Measurements from ENCODE around the gene RING1. TPM values are rescaled to one million over a fixed set of nuclear protein-coding genes. Genes with fewer than 3 reads are reported as not detected.
A peak's percentile ranks its signal among the peaks of the same experiment; 100 is the strongest.

Gene RING1
- total RNA-seq, 2 donors from 2014 or later = 13.2 to 17.3 TPM

GRCh38 chr6:33236852-33237251 is 28.6 kb downstream of the RING1 start:
- no peaks in the 10 kb centered on the region for H3K27me3 ChIP-seq (replicated peaks; ENCODE audit: insufficient read depth)
- no peaks in the 10 kb centered on the region for H3K9me3 ChIP-seq
- no peaks in the 10 kb centered on the region for H3K36me3 ChIP-seq
- DNase-seq (ENCODE audit: low spot score) (no peak), ATAC-seq (ENCODE audit: insufficient number of reproducible peaks, low FRiP score, low read depth) (no peak)
- TF ChIP-seq CTCF (IDR thresholded peaks at IDR 0.05) = no peak
- H3K4me3 ChIP-seq = no peak overlapping the region
- no peaks in the 10 kb centered on the region for H3K4me1 ChIP-seq (ENCODE audit: control insufficient read depth in 1 of 2, low read depth in 2 of 2)
- no peak overlapping the region for H3K27ac ChIP-seq

GRCh38 chr6:33237741-33238140 is 29.4 kb downstream of the RING1 start:
- H3K27me3 ChIP-seq (replicated peaks; ENCODE audit: insufficient read depth) = no peaks in the 10 kb centered on the region
- H3K27ac ChIP-seq = no peak overlapping the region
- no peaks in the 10 kb centered on the region for H3K9me3 ChIP-seq
- no peak for ATAC-seq (ENCODE audit: insufficient number of reproducible peaks, low FRiP score, low read depth)
- no peak for DNase-seq (ENCODE audit: low spot score)
- H3K4me1 ChIP-seq (ENCODE audit: control insufficient read depth in 1 of 2, low read depth in 2 of 2) = no peaks in the 10 kb centered on the region
- H3K36me3 ChIP-seq = no peaks in the 10 kb centered on the region
- no peak for TF ChIP-seq CTCF (IDR thresholded peaks at IDR 0.05)
- no peak overlapping the region for H3K4me3 ChIP-seq

- Histone ChIP-seq H3K4me3 (no peak overlapping the region), H3K27me3 (replicated peaks; ENCODE audit: insufficient read depth) (peaks cover 8% of the 10 kb centered on the region), H3K36me3 (no peaks in the 10 kb centered on the region), H3K9me3 (no peaks in the 10 kb centered on the region), H3K27ac (no peak overlapping the region), H3K4me1 (ENCODE audit: control insufficient read depth in 1 of 2, low read depth in 2 of 2) (no peaks in the 10 kb centered on the region)
- no peak for ATAC-seq (ENCODE audit: insufficient number of reproducible peaks, low FRiP score, low read depth)
- no peak for TF ChIP-seq CTCF (IDR thresholded peaks at IDR 0.05)
- DNase-seq (ENCODE audit: low spot score) = no peak
These were observed 33.7 kb downstream of the RING1 start for GRCh38 chr6:33241968-33242367.

GRCh38 chr6:33243476-33243875 is 35.2 kb downstream of the RING1 start:
- DNase-seq (ENCODE audit: low spot score) (no peak), ATAC-seq (ENCODE audit: insufficient number of reproducible peaks, low FRiP score, low read depth) (no peak)
- TF ChIP-seq CTCF (IDR thresholded peaks at IDR 0.05) = no peak
- no peak overlapping the region for H3K27ac ChIP-seq
- H3K4me3 ChIP-seq = no peak overlapping the region
- peaks cover 3 to 5% of the 10 kb centered on the region in 2 donors for H3K4me1 ChIP-seq (ENCODE audit: control insufficient read depth in 1 of 2, low read depth in 2 of 2)
- no peaks in the 10 kb centered on the region for H3K36me3 ChIP-seq
- H3K27me3 ChIP-seq (replicated peaks; ENCODE audit: insufficient read depth) = peaks cover 8% of the 10 kb centered on the region
- H3K9me3 ChIP-seq = no peaks in the 10 kb centered on the region

GRCh38 chr6:33247977-33248642 is 39.8 kb downstream of the RING1 start:
- peak; percentile 64 for DNase-seq (ENCODE audit: low spot score)
- Histone ChIP-seq H3K36me3 (peaks cover 10% of the 10 kb centered on the region), H3K27me3 (replicated peaks; ENCODE audit: insufficient read depth) (peaks cover 8% of the 10 kb centered on the region), H3K4me1 (ENCODE audit: control insufficient read depth in 1 of 2, low read depth in 2 of 2) (peaks cover 12 to 25% of the 10 kb centered on the region in 2 donors), H3K9me3 (no peaks in the 10 kb centered on the region), H3K4me3 (peak overlapping the region; percentile 71), H3K27ac (peak overlapping the region; percentile 94)
- peak; percentile 98 for TF ChIP-seq CTCF (IDR thresholded peaks at IDR 0.05)
- ATAC-seq (ENCODE audit: insufficient number of reproducible peaks, low FRiP score, low read depth) = peak; percentile 22
